ENCODE data around the gene EVPLL. TPM values are rescaled to one million over a fixed set of nuclear protein-coding genes. Genes with fewer than 3 reads are reported as not detected.
"Not testable (repeated sequence)": the region's sequence is repeated elsewhere in the genome, so short reads cannot be mapped to it uniquely, and the experiment has no call there.

Gene EVPLL
- polyA plus RNA-seq, 2 donors = 14.4 to 21.5 TPM

DNA sequence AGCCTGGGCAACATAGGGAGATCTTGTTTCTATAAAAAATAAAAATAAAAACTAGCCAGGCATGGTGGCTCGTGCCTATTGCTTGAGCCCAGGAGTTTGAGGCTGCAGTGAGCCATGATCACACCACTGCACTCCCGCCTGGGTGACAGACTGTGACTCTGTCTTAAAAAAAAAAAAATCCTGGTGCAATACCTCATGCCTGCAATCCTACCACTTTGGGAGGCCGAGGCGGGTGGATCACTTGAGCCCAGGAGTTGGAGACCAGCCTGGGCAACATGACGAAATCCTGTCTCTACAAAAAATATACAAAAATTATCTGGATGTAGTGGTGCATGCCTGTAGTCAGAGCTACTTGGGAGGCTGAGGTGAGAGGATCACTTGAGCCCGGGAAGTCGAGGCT, 6.7 kb downstream of the EVPLL start:
- not testable (repeated sequence) for H3K27ac ChIP-seq (ENCODE audit: low read depth in 2 of 2, low read length in 1 of 2); H3K27me3 ChIP-seq (ENCODE audit: control insufficient read depth in 1 of 2, insufficient read depth in 2 of 2, low read length in 2 of 2)
- 83 to 87% methylated on average over 7 of the region's 7 CpGs for WGBS, 2 donors

DNA sequence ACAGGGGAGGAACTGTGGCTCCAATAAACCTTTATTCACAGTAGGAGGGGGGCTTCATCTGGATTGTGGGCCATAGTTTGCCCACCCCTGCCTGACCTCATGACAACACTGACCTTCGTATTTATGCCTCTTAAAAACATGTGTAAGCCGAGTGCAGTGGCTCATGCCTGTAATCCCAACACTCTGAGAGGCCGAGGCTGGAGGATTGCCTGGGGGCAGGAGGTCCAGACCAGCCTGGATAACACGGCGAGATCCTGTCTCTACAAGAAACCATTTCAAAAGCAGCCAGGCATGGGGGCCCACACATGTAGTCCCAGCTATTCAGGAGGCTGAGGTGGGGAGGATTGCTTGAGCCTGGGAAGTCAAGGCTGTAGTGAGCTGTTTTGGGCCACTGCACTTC, 10.0 kb downstream of the EVPLL start:
- H3K27me3 ChIP-seq (ENCODE audit: control insufficient read depth in 1 of 2, insufficient read depth in 2 of 2, low read length in 2 of 2); H3K4me1 ChIP-seq (ENCODE audit: control insufficient read depth in 2 of 2, insufficient read depth in 2 of 2, low read length in 1 of 2); H3K4me3 ChIP-seq (ENCODE audit: low read depth in 1 of 2, low read length in 2 of 2); H3K36me3 ChIP-seq (ENCODE audit: control insufficient read depth in 2 of 2, insufficient read depth in 2 of 2, low read length in 1 of 2); H3K9me3 ChIP-seq (ENCODE audit: control insufficient read depth in 2 of 2, insufficient read depth in 1 of 2, low read depth in 1 of 2, low read length in 1 of 2); H3K27ac ChIP-seq (ENCODE audit: low read depth in 2 of 2, low read length in 1 of 2): not testable (repeated sequence)
- 63 to 79% methylated on average over 5 of the region's 5 CpGs for WGBS, 2 donors

More for the DNA sequence above, 6.7 kb downstream of the EVPLL start:
- H3K4me3 ChIP-seq (ENCODE audit: low read depth in 1 of 2, low read length in 2 of 2); H3K4me1 ChIP-seq (ENCODE audit: control insufficient read depth in 2 of 2, insufficient read depth in 2 of 2, low read length in 1 of 2); H3K9me3 ChIP-seq (ENCODE audit: control insufficient read depth in 2 of 2, insufficient read depth in 1 of 2, low read depth in 1 of 2, low read length in 1 of 2): not testable (repeated sequence)
- peaks cover 0 to 17% of the 10 kb centered on the region in 2 donors for H3K36me3 ChIP-seq (ENCODE audit: control insufficient read depth in 2 of 2, insufficient read depth in 2 of 2, low read length in 1 of 2)

DNA sequence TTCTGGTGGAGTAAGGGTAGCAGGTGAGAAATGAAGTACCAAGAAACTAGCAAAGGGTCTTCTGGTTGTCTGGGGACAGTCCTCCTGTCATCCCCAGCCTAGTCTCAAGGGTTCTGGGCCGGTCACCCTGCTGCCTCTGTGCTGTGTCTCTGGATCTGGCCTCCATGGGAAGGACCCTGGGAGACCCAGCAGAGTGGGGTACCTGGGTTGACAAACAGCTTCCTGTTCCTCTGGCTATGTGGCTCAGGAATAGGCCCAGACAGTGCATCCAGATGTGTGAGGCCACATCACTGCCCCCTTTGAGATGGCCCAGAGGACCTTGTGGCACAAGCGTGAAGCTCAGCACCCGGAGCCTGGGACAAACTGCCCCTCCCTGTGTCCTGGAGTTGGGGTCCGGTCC, 10.7 kb downstream of the EVPLL start:
- not testable (repeated sequence) for H3K9me3 ChIP-seq (ENCODE audit: control insufficient read depth in 2 of 2, insufficient read depth in 1 of 2, low read depth in 1 of 2, low read length in 1 of 2); H3K4me3 ChIP-seq (ENCODE audit: low read depth in 1 of 2, low read length in 2 of 2); H3K4me1 ChIP-seq (ENCODE audit: control insufficient read depth in 2 of 2, insufficient read depth in 2 of 2, low read length in 1 of 2); H3K36me3 ChIP-seq (ENCODE audit: control insufficient read depth in 2 of 2, insufficient read depth in 2 of 2, low read length in 1 of 2); H3K27me3 ChIP-seq (ENCODE audit: control insufficient read depth in 1 of 2, insufficient read depth in 2 of 2, low read length in 2 of 2); H3K27ac ChIP-seq (ENCODE audit: low read depth in 2 of 2, low read length in 1 of 2)
- 89 to 92% methylated on average over 4 of the region's 4 CpGs for WGBS, 2 donors

DNA sequence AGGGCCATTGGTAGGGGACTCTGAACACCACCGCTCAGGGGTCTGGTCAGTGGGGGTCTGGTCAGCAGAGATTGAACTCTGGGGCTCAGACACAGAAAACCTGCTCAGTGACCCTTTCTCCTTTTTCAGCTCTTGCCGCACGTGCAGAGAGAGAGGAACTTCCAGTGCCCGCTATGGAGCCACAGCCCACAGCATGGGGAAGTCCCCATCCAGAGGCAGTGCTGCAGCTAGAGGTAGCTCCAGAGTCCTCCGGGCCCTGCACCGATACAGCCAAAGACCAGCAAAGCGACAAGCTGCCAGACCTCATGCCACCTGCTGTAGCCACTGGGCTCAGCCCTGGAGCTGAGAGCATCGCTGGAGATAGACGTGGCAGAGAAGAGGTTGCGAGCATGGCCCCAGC, 11.2 kb downstream of the EVPLL start:
- H3K27me3 ChIP-seq (ENCODE audit: control insufficient read depth in 1 of 2, insufficient read depth in 2 of 2, low read length in 2 of 2); H3K4me1 ChIP-seq (ENCODE audit: control insufficient read depth in 2 of 2, insufficient read depth in 2 of 2, low read length in 1 of 2); H3K36me3 ChIP-seq (ENCODE audit: control insufficient read depth in 2 of 2, insufficient read depth in 2 of 2, low read length in 1 of 2); H3K27ac ChIP-seq (ENCODE audit: low read depth in 2 of 2, low read length in 1 of 2); H3K9me3 ChIP-seq (ENCODE audit: control insufficient read depth in 2 of 2, insufficient read depth in 1 of 2, low read depth in 1 of 2, low read length in 1 of 2); H3K4me3 ChIP-seq (ENCODE audit: low read depth in 1 of 2, low read length in 2 of 2): not testable (repeated sequence)
- WGBS, 2 donors = 82 to 83% methylated on average over 1 to 6 of the region's 10 CpGs

DNA sequence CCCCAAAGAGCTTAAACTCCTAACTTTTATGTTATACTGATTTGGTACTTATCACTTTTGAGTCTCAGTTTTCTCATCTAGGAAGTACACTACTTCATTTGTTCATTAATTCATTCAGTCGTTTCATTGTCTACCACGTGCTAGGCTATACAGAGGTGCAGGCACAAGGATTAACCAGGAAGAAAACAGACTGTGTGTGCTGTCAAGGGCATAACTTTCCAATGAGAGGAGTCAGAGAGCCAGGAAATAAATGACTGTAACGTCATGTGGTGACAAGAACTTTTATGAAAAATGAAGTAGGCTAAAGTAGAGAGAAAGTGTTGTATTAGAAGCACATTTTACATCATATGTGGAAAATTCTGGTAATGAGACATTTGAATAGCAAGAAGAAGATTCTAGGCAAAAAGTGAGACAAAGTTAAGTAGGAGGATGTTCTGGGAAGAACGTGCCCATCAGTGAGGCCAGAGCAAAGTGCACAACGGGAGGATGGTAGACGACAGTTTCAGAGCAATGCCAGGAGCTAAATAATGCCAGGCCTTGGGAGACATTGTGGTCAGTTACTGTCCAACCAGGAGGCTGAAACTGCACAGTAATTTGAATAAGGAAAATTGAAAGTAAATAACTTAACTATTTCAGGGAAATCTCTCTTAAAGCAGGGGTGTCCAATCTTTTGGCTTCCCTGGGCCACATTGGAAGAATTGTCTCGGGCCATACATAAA, 24.5 kb downstream of the EVPLL start:
- not testable (repeated sequence) for H3K4me1 ChIP-seq (ENCODE audit: control insufficient read depth in 2 of 2, insufficient read depth in 2 of 2, low read length in 1 of 2); H3K27ac ChIP-seq (ENCODE audit: low read depth in 2 of 2, low read length in 1 of 2); H3K4me3 ChIP-seq (ENCODE audit: low read depth in 1 of 2, low read length in 2 of 2); H3K9me3 ChIP-seq (ENCODE audit: control insufficient read depth in 2 of 2, insufficient read depth in 1 of 2, low read depth in 1 of 2, low read length in 1 of 2); H3K27me3 ChIP-seq (ENCODE audit: control insufficient read depth in 1 of 2, insufficient read depth in 2 of 2, low read length in 2 of 2); H3K36me3 ChIP-seq (ENCODE audit: control insufficient read depth in 2 of 2, insufficient read depth in 2 of 2, low read length in 1 of 2)
- 43 to 53% methylated on average over 6 to 7 of the region's 7 CpGs for WGBS, 2 donors

DNA sequence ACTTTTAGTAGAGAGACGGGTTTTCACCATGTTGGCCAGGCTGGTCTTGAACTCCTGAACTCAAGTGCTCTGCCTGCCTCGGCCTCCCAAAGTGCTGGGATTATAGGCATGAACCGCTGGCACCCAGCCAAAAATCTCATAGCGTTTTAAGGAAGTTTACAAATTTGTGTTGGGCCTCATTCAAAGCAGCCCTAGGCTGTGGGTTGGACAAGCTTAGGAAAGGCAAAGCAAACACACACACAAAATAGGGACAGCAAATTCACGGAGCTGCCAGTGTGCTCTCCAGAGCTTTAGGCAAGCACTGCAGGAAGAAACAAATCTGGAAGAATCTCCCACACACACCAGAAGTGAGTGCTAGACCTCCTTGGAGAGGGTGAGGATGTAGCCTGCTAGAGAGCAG, 25.6 kb downstream of the EVPLL start:
- H3K36me3 ChIP-seq (ENCODE audit: control insufficient read depth in 2 of 2, insufficient read depth in 2 of 2, low read length in 1 of 2); H3K4me3 ChIP-seq (ENCODE audit: low read depth in 1 of 2, low read length in 2 of 2); H3K4me1 ChIP-seq (ENCODE audit: control insufficient read depth in 2 of 2, insufficient read depth in 2 of 2, low read length in 1 of 2); H3K27me3 ChIP-seq (ENCODE audit: control insufficient read depth in 1 of 2, insufficient read depth in 2 of 2, low read length in 2 of 2); H3K9me3 ChIP-seq (ENCODE audit: control insufficient read depth in 2 of 2, insufficient read depth in 1 of 2, low read depth in 1 of 2, low read length in 1 of 2); H3K27ac ChIP-seq (ENCODE audit: low read depth in 2 of 2, low read length in 1 of 2): not testable (repeated sequence)
- 8 to 11% methylated on average over 4 of the region's 5 CpGs for WGBS, 2 donors

DNA sequence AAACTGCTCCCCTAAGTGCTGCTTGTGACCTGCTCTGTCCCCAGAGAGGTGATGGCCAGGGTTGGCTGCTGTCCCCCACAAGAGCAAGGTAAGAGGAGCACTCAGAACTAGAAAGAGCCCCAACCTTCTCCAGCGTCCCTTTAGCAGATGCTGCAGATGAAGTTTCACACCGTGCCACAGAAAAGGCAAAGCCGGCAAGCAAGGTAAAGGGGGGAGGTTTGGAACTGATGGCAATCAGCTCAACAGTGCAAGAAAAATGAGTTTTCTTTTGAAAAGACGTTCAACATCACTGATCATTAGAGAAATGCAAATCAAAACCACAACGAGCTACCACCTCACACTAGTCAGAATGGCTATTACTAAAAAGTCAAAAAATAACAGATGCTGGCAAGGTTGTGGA, 26.0 kb downstream of the EVPLL start:
- H3K4me1 ChIP-seq (ENCODE audit: control insufficient read depth in 2 of 2, insufficient read depth in 2 of 2, low read length in 1 of 2); H3K27ac ChIP-seq (ENCODE audit: low read depth in 2 of 2, low read length in 1 of 2); H3K36me3 ChIP-seq (ENCODE audit: control insufficient read depth in 2 of 2, insufficient read depth in 2 of 2, low read length in 1 of 2); H3K9me3 ChIP-seq (ENCODE audit: control insufficient read depth in 2 of 2, insufficient read depth in 1 of 2, low read depth in 1 of 2, low read length in 1 of 2); H3K27me3 ChIP-seq (ENCODE audit: control insufficient read depth in 1 of 2, insufficient read depth in 2 of 2, low read length in 2 of 2); H3K4me3 ChIP-seq (ENCODE audit: low read depth in 1 of 2, low read length in 2 of 2): not testable (repeated sequence)
- WGBS, 2 donors = 48% methylated on average over 3 of the region's 5 CpGs; no CpG with 5 or more reads in 1 of the 2 donors

DNA sequence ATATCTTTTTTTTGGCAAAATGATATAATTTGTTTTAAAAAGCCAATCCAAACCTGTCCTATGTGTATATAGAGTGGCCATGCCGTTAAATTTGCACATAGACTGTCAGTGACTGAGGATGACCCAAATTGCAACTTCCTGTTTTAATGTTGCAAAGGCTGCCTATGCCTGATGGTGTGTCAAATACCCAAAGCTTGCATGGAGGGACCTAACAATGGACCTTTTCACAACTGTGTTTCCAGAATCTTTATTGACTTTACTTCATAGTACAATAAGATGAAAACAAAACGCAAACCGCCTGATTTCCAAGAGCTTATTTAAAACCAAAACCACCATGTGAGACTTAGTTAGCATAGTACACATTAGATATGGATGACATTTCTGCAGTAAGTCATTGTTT, 31.3 kb downstream of the EVPLL start:
- not testable (repeated sequence) for H3K36me3 ChIP-seq (ENCODE audit: control insufficient read depth in 2 of 2, insufficient read depth in 2 of 2, low read length in 1 of 2); H3K9me3 ChIP-seq (ENCODE audit: control insufficient read depth in 2 of 2, insufficient read depth in 1 of 2, low read depth in 1 of 2, low read length in 1 of 2); H3K27me3 ChIP-seq (ENCODE audit: control insufficient read depth in 1 of 2, insufficient read depth in 2 of 2, low read length in 2 of 2); H3K4me1 ChIP-seq (ENCODE audit: control insufficient read depth in 2 of 2, insufficient read depth in 2 of 2, low read length in 1 of 2); H3K27ac ChIP-seq (ENCODE audit: low read depth in 2 of 2, low read length in 1 of 2); H3K4me3 ChIP-seq (ENCODE audit: low read depth in 1 of 2, low read length in 2 of 2)
- 40% methylated on average over 3 of the region's 3 CpGs for WGBS, 2 donors

DNA sequence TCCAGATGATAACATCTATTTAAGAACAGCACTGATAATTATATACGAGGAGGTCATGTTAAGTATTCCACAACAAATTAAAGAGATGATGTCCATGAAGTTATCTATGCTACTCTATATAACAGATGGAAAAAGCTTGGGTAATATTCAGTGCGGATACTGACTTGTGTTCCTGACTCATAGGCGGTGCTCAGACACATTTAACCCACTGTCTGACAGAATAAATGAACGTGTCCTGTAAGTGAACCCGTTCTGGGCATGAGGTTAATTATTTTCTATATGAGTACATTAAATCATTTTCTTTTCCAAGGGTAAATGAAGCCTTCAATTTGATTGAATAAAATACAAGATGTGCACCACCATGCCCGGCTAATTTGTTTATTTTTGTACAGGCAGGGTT, 31.7 kb downstream of the EVPLL start:
- H3K27me3 ChIP-seq (ENCODE audit: control insufficient read depth in 1 of 2, insufficient read depth in 2 of 2, low read length in 2 of 2); H3K36me3 ChIP-seq (ENCODE audit: control insufficient read depth in 2 of 2, insufficient read depth in 2 of 2, low read length in 1 of 2); H3K4me3 ChIP-seq (ENCODE audit: low read depth in 1 of 2, low read length in 2 of 2); H3K27ac ChIP-seq (ENCODE audit: low read depth in 2 of 2, low read length in 1 of 2); H3K4me1 ChIP-seq (ENCODE audit: control insufficient read depth in 2 of 2, insufficient read depth in 2 of 2, low read length in 1 of 2); H3K9me3 ChIP-seq (ENCODE audit: control insufficient read depth in 2 of 2, insufficient read depth in 1 of 2, low read depth in 1 of 2, low read length in 1 of 2): not testable (repeated sequence)
- WGBS, 2 donors = 15 to 30% methylated on average over 6 of the region's 6 CpGs

DNA sequence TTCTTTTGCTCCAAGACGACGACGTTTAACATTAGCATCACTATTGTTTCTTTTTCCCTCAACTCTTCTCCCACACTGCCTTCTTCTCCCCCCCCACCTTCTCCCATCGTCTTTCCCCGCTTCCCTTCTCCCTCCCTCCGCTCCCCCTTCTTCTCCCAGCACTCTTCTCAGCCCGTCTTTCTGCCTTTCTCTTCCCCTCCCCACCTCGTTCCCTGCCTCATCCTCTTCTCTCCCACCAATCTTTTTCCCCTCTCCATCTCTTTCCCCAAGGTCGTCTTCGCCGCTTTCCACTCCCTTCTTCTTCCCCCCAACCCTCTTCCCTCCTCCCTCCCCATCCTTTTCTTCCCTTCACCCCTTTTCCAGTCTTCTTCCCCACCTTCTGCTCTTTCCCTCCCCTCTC, 33.2 kb downstream of the EVPLL start:
- not testable (repeated sequence) for H3K9me3 ChIP-seq (ENCODE audit: control insufficient read depth in 2 of 2, insufficient read depth in 1 of 2, low read depth in 1 of 2, low read length in 1 of 2); H3K4me1 ChIP-seq (ENCODE audit: control insufficient read depth in 2 of 2, insufficient read depth in 2 of 2, low read length in 1 of 2); H3K4me3 ChIP-seq (ENCODE audit: low read depth in 1 of 2, low read length in 2 of 2); H3K36me3 ChIP-seq (ENCODE audit: control insufficient read depth in 2 of 2, insufficient read depth in 2 of 2, low read length in 1 of 2); H3K27me3 ChIP-seq (ENCODE audit: control insufficient read depth in 1 of 2, insufficient read depth in 2 of 2, low read length in 2 of 2)
- H3K27ac ChIP-seq (ENCODE audit: low read depth in 2 of 2, low read length in 1 of 2) = peak overlapping the region in 1 of 2 donors; percentile 42
- 12 to 20% methylated on average over 6 to 11 of the region's 11 CpGs for WGBS, 2 donors
